OCI-LY1 (cell line): Measurements from ENCODE around the gene RASSF9.

Experiments used
- H2AFZ ChIP-seq: fragments of 200-600 bp; sonication (generic), shearing (Covaris generic); 2 replicates; pipeline ENCODE4 v1.6.0; 2014; ENCODE audit warnings: antibody characterized with exemption, mild to moderate bottlenecking, low read length
- H3F3A ChIP-seq: fragments of 200-600 bp; sonication (generic), shearing (Covaris generic); 2 replicates; pipeline ENCODE4 v1.6.0; 2014; ENCODE audit warnings: mild to moderate bottlenecking, antibody characterized with exemption, low read length, moderate library complexity; ENCODE audit not compliant: insufficient read depth
- H3K27ac ChIP-seq: fragments of 200-600 bp; sonication (generic); 2 replicates; pipeline ENCODE4 v1.5.1; 2014; ENCODE audit warnings: low read length, mixed run types, mild to moderate bottlenecking, low read depth; ENCODE audit not compliant: poor library complexity, severe bottlenecking
- H3K27me3 ChIP-seq: fragments of 200-600 bp; sonication (generic); 2 replicates; pipeline ENCODE4 v1.6.0; 2014; ENCODE audit warnings: antibody characterized with exemption, mild to moderate bottlenecking, low read length, moderate library complexity; ENCODE audit not compliant: insufficient read depth
- H3K36me3 ChIP-seq: fragments of 200-600 bp; sonication (generic); 2 replicates; pipeline ENCODE4 v1.6.1; 2014; ENCODE audit warnings: mild to moderate bottlenecking, antibody characterized with exemption, low read length, moderate library complexity, mixed read lengths; ENCODE audit not compliant: insufficient read depth
- H3K4me1 ChIP-seq: fragments of 200-600 bp; sonication (generic); 2 replicates; pipeline ENCODE4 v1.5.1; 2014; ENCODE audit warnings: mild to moderate bottlenecking, low read length, moderate library complexity; ENCODE audit not compliant: insufficient read depth, severe bottlenecking
- H3K4me2 ChIP-seq: fragments of 200-600 bp; sonication (generic), shearing (Covaris generic); 2 replicates; pipeline ENCODE4 v1.6.1; 2014; ENCODE audit warnings: low read length
- H3K4me3 ChIP-seq: fragments of 200-600 bp; sonication (generic); 2 replicates; pipeline ENCODE4 v1.5.1; 2014; ENCODE audit warnings: low read length, low read depth, mild to moderate bottlenecking, mixed read lengths; ENCODE audit not compliant: poor library complexity, severe bottlenecking
- H3K79me2 ChIP-seq: fragments of 200-600 bp; shearing (Covaris generic); 2 replicates; pipeline ENCODE4 v1.6.1; 2016; ENCODE audit warnings: mixed run types, low read length, mixed read lengths; ENCODE audit not compliant: insufficient read depth
- H3K9ac ChIP-seq: fragments of 200-600 bp; sonication (generic), shearing (Covaris generic); 2 replicates; pipeline ENCODE4 v1.6.1; 2014; ENCODE audit warnings: mild to moderate bottlenecking, low read length, mixed read lengths
- H3K9me2 ChIP-seq: fragments of 200-600 bp; sonication (generic), shearing (Covaris generic); 2 replicates; pipeline ENCODE4 v1.6.1; 2014; ENCODE audit warnings: low read depth, mild to moderate bottlenecking, low read length, mixed read lengths
- H3K9me3 ChIP-seq: fragments of 200-600 bp; shearing (Covaris generic); 2 replicates; pipeline ENCODE4 v1.6.1; 2014; ENCODE audit warnings: low read length, mixed read lengths
- H4K20me1 ChIP-seq: fragments of 200-600 bp; sonication (generic), shearing (Covaris generic); 2 replicates; pipeline ENCODE4 v1.6.0; 2016; ENCODE audit warnings: mild to moderate bottlenecking, low read length; ENCODE audit not compliant: insufficient read depth
- CTCF ChIP-seq: fragments of 200-600 bp; sonication (generic), shearing (Covaris generic); IDR thresholded peaks from 2 replicates; pipeline ENCODE4 v1.5.1; 2017; ENCODE audit warnings: mild to moderate bottlenecking, antibody characterized with exemption, low read length, moderate library complexity, mixed read lengths
- EZH2 ChIP-seq: fragments of 200-600 bp; sonication (generic), shearing (Covaris generic); IDR thresholded peaks from 2 replicates; pipeline ENCODE4 v1.8.0; 2017; ENCODE audit warnings: borderline replicate concordance, mixed run types, mild to moderate bottlenecking, antibody characterized with exemption, low read length, moderate library complexity, mixed read lengths

The RASSF9 gene

DNA sequence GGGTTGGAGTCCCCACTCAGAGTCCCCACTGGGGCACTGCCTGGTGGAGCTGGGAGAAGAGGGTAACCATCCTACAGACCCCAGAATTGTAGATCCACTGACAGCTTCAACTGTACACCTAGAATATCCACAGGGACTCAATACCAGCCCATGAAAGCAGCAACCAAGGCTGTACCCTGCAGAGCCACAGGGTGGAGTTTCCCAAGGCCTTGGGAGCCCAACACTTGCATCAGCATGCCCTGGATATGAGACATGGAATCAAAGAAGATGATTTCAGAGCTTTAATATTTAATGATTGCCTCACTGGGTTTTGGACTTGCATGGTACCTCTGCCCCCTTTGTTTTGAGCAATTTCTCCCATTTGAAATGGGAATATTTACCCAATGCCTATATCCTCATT lies 80.4 kb downstream of the RASSF9 start:
- H3K79me2 ChIP-seq: no peaks in the 10 kb centered on the region
- H2AFZ ChIP-seq: no peak overlapping the region
- H4K20me1 ChIP-seq: no peaks in the 10 kb centered on the region
- no peak overlapping the region for H3K27ac ChIP-seq
- no peak overlapping the region for H3K4me2 ChIP-seq
- H3K27me3 ChIP-seq: no peaks in the 10 kb centered on the region
- no peaks in the 10 kb centered on the region for H3K36me3 ChIP-seq
- H3F3A ChIP-seq: no peaks in the 10 kb centered on the region
- no peaks in the 10 kb centered on the region for H3K9me2 ChIP-seq
- no peak overlapping the region for H3K4me3 ChIP-seq
- H3K4me1 ChIP-seq: no peaks in the 10 kb centered on the region
- TF ChIP-seq EZH2 (no peak), CTCF (no peak)
- H3K9me3 ChIP-seq: no peaks in the 10 kb centered on the region
- H3K9ac ChIP-seq: no peak overlapping the region
